ENCODE data around the gene OR10C1. TPM values are rescaled to one million over a fixed set of nuclear protein-coding genes. Genes with fewer than 3 reads are reported as not detected.

OR10C1 gene
- total RNA-seq, 1 experiment from 2014 or later, result not detected

DNA sequence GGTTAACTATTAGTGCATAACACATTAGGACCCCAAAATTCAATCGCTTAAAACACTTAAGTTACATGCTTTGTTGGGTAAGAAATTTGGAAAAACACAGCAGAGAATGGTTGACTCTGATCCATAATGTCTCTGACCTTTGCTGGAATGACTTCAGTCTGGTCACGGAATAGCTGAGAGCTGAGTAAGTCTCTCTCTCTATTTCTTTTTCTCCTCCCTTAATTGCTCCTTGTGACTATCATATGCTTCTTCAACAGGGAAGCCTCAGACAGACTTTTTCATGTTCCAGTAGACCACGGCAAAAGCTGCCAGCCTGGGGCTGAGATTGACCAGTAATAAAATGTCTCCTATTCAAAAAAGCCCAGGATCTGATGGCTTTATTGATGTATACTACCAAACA, 19.6 kb upstream of the OR10C1 start:
- Histone ChIP-seq H3K23me2 (ENCODE audit: insufficient read length, low read depth, low read length, poor library complexity, severe bottlenecking) (no peaks in the 10 kb centered on the region), H2BK5ac (ENCODE audit: insufficient read length, low read length) (no peak overlapping the region), H2AFZ (ENCODE audit: low read length) (no peak overlapping the region), H4K91ac (ENCODE audit: insufficient read length, low read depth, low read length) (no peak overlapping the region), H2BK120ac (ENCODE audit: low read depth, low read length, poor library complexity, severe bottlenecking) (no peak overlapping the region), H3K4me2 (ENCODE audit: insufficient read depth, insufficient read length, low read length) (no peak overlapping the region), H2BK20ac (ENCODE audit: low read depth, low read length, poor library complexity, severe bottlenecking) (no peak overlapping the region), H3K23ac (ENCODE audit: insufficient read length, low read depth, low read length) (no peak overlapping the region), H2BK12ac (ENCODE audit: insufficient read length, low read depth, low read length) (no peak overlapping the region), H3K4me1 (ENCODE audit: insufficient read depth, low read length) (peaks cover 3% of the 10 kb centered on the region; the same call in 1 of the 2 replicates), H3K9ac (ENCODE audit: extremely low read depth, insufficient read length, low read length) (no peak overlapping the region), H4K8ac (replicated peaks; ENCODE audit: insufficient read length, low read depth, low read length) (no peak overlapping the region), H2AK5ac (ENCODE audit: insufficient read length, low read length) (no peak overlapping the region), H4K5ac (ENCODE audit: insufficient read length, low read depth, low read length) (no peak overlapping the region), H3T11ph (ENCODE audit: low read length) (no peak overlapping the region), H3K79me1 (ENCODE audit: insufficient read depth, low read depth, low read length, poor library complexity, severe bottlenecking) (no peaks in the 10 kb centered on the region), H3K27ac (ENCODE audit: insufficient read length, low read depth, low read length) (no peak overlapping the region), H3K79me2 (ENCODE audit: insufficient read depth, low read length) (no peaks in the 10 kb centered on the region), H3K14ac (ENCODE audit: insufficient read depth, low read length) (no peak overlapping the region), H3K27me3 (ENCODE audit: insufficient read depth, low read length) (no peaks in the 10 kb centered on the region), H3K56ac (ENCODE audit: insufficient read length, low read depth, low read length) (no peak overlapping the region), H4K20me1 (ENCODE audit: control insufficient read depth, insufficient read depth, insufficient read length) (no peaks in the 10 kb centered on the region), H2BK15ac (ENCODE audit: low read depth, low read length) (no peak overlapping the region), H3K4ac (ENCODE audit: low read depth, low read length) (no peak overlapping the region), H3K18ac (ENCODE audit: insufficient read length, low read depth, low read length) (no peak overlapping the region), H3K9me3 (ENCODE audit: control insufficient read depth, low read depth, low read length) (no peaks in the 10 kb centered on the region)
- WGBS (ENCODE audit: extremely low coverage, insufficient read length, low lambda C conversion rate), result no CpG with 5 or more reads among the region's 3 CpGs
- Mint-ChIP-seq H3K36me3 (ENCODE audit: insufficient read depth in 1 of 3, low read depth in 3 of 3) (no peaks in the 10 kb centered on the region), H3K4me1 (peaks cover 10 to 11% of the 10 kb centered on the region in 2 experiments), H3K27me3 (ENCODE audit: low read depth) (no peaks in the 10 kb centered on the region), H3K27ac (no peak overlapping the region), H3K4me3 (no peak overlapping the region), H3K9me3 (no peaks in the 10 kb centered on the region; a peak in 1 of 5 replicates)
- TF ChIP-seq, protein P1, sequence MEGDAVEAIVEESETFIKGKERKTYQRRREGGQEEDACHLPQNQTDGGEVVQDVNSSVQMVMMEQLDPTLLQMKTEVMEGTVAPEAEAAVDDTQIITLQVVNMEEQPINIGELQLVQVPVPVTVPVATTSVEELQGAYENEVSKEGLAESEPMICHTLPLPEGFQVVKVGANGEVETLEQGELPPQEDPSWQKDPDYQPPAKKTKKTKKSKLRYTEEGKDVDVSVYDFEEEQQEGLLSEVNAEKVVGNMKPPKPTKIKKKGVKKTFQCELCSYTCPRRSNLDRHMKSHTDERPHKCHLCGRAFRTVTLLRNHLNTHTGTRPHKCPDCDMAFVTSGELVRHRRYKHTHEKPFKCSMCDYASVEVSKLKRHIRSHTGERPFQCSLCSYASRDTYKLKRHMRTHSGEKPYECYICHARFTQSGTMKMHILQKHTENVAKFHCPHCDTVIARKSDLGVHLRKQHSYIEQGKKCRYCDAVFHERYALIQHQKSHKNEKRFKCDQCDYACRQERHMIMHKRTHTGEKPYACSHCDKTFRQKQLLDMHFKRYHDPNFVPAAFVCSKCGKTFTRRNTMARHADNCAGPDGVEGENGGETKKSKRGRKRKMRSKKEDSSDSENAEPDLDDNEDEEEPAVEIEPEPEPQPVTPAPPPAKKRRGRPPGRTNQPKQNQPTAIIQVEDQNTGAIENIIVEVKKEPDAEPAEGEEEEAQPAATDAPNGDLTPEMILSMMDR (conservative IDR thresholded peaks at IDR 0.05), result no peak
- DNase-seq, result no peak
